CD4-positive, alpha-beta T cell treated with Interferon gamma for 1 hour (primary cell): Measurements from ENCODE around the gene CNTN5.
"Not testable (repeated sequence)": the region's sequence is repeated elsewhere in the genome, so short reads cannot be mapped to it uniquely, and the experiment has no call there.

Experiments
- DNase-seq: peaks from one replicate; pipeline ENCODE4 v3.0.0-alpha.2; 2020

CNTN5 gene

DNA sequence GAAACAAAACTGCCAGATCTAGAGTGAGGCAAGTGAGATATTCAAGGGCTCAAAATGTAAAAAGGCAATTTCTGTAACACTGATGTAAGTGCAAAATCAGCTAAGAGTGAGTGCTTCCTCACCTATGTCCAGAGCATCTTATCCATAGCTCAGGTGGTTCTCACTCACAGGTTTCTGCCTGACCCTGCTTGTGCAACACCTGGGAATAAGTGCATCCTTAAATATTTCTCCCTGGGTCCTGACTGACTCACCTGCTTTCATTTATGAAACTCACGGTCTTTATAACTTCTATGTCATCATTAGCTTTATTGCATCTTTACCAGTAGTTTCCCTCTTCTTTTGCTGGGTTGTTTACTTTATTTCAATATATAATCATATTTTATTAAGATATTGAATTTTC, 260.6 kb downstream of the CNTN5 start:
- no peak for DNase-seq

DNA sequence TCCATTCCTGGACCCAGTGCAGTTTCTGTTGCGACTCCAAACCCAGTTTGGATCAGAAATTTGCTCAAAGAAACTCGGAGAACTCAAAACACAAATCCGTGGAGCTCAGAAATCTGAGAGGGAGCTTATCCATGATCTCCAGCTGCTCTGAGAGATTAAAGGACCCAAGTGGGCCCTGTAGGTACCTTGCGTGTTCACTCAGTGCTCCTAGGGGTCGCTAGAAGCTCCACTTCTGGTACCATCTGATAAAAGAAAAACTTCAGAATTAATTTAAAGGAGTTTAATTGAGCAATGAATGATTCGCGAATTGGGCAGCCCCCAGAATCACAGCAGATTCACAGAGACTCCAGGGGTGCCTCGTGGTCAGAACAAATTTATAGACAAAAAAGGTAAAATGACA, 277.2 kb downstream of the CNTN5 start:
- DNase-seq, result not testable (repeated sequence)

DNA sequence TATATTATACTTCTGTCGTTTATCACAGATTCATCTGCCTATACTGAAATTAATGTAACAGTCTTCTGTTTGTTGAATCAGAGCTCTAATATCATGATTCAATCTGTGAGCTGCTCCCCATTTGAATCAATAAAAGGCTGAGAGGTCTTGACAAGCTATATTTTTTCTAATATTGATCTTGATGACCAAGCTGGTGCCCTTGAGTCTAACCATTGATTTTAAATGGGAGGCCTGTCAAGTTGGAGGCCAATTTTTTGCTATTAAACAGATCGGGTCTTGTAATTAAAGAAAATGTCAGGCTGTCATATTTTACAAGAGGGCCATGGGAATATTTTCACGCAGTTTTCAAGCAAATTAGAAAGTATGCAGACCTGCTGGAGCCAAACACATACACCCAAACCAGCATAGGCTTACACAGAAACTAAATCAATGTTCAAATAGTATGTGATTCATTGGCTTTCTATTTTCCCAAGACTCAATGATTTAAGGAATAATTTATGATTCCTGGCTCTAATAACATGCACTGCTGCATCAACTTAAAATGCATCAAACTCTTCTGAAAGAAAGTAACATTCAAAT, 286.9 kb downstream of the CNTN5 start:
- DNase-seq, result no peak

DNA sequence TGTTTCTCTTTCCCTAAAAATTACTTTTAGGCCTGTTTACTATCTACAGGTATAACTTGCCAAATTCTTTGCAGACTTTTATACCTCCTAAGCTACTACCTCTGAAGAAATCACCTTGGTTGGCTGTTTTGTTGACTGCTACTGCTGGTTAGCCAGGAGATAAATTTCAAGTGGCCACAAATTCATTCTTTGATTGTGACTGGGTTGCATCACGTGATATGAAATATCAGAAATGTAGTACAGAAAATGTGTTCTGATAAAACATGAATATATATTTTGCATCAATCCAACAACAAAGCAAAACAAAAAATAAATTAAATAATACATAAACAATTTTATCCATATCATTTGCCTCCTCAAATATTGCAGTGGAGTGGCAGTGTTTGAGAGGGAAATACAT, 291.1 kb downstream of the CNTN5 start:
- no peak for DNase-seq

DNA sequence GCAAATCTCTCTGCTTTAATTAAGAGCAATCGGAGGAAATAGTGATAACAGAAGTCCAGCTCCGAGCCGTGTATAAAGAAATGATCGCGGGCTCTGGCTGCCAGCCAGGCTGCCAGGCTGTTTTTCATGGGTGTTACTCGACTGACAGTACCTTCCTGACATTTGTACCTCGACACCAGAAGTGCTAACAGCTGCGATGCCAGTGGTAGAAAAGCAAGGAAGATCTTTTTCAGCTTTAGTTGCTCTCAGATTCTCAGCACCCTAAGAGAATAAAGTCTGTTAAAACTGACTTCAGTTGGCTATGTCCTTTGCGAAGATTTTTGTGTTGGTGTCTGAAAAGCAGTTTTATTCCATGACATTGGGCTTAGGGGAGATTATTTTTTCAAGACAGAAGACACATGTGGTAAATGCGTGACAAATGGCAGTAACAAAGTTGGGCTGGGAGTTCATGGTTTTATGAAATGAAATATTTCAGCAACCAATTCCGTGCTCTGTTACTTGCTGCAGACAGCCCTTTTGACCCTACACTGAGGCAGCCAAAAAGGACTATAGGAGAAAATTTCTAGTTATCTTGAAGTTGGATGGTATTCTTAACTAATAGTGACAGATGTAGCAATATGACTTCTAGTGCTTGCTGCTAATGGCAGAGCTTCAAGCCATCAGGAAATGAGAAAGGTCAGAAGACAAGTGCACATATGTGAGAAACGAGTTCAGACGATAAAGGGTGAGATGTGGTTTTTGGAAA, 296.2 kb downstream of the CNTN5 start:
- no peak for DNase-seq

DNA sequence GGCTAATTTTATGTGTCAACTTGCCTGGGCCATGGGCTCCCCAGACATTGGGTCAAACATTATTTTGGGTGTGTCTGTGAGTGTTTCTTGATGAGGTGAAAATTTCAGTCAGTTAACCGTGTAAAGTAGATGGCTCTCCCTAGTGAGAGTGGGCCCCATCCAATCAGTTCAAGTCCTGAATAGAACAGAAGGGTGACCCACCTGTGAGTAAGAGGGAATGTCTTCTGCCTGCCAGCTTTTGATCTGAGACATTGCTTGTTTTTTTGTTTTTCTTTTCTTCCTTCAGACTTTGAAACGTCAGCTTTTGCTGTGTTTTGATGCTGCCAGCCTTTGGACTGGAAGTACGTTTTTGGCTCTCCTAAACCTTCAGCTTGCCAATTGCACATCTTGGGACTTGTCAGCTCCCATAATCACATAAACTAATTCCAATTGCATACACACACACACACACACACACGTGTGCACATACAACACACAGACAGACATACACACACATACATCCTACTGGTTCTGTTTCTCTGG, 300.1 kb downstream of the CNTN5 start:
- no peak for DNase-seq

DNA sequence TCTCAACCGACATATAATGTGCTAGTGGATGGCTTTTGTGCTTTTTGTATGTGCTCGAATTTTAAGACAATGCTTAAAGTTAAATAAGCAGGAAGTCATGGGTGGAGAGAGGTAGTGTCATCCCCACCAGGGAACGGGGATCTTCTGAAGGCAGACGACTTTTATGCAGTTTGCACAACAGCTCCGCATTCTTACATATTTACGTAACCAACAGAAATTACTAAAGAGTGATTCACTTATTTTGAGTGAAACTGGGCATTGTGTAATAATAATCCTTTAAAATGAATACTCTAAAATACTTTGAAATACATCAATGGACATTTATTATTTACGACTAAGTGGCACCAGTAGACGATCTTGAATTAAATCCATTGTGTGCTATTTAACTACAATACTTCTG, 305.1 kb downstream of the CNTN5 start:
- no peak for DNase-seq

DNA sequence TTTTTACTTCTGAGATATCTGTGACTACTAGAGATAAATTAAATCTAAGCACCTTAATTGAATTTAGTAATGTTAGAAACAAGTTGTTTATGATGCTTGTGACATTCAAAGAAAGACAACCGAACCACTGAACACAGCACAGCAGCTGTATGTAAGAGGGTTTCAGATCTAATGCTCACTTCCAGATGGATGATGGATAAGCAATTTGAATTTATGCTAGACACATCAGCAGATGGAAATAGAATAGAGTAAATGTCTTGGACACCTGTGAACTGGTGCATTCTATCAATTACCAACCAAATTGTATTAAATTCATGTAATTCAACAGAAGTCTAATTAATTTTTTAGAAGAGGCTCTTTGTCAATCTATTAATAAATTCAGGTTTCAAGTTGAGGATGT, 306.3 kb downstream of the CNTN5 start:
- DNase-seq, result no peak

DNA sequence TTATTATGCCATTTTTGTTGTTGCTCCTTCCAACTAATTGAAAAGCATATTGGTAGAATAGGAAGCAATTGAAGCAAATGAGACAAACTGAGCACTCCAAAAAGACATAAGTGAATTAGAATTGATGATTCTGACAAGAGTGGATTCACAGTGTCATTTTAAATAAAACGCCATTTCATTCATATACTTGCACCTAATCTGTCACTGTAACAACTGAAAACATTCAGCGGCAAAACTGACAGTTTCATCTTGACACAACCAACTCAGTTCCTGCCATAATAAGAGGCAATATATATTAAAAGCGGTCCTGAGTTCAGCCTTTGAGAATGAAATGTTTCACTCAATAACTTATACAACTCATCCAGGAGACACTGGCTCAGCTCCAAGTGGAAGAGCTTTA, 306.8 kb downstream of the CNTN5 start:
- no peak for DNase-seq

DNA sequence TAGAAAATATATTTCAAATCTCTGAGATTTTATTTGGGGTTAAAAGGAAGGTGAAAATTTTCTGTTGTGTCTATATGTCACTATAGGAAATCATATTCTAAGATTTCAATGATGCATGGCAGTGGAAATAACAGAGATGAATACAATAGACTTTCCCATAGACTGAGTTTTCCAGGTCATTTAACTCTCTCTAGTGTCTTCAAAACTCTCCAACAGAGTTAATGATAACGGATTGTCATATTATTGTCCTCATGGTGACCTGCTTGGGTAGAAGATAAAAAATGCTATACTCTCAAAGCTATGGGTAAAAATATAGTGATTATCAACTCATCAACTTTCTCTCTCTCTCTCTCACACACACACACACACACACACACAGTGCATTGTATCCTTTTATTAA, 312.9 kb downstream of the CNTN5 start:
- no peak for DNase-seq

DNA sequence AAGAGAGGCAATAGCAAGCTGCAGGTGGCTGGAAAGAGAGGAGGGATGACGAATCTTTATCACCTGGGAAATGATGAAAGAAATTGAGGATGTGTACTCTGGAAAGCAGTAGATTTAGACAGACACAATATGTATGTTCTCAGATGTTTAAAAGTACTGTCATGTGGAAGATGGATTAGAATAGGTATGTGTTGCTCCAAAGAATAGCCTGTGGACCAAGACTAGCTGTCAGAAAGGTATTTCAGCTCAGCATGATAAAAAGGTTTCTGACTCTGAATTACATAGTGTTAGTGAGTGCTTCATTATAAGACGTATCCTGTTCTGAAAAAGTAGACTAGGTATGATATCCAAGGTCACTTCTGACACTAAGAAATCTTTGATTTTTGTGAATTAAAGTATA, 322.4 kb downstream of the CNTN5 start:
- no peak for DNase-seq

DNA sequence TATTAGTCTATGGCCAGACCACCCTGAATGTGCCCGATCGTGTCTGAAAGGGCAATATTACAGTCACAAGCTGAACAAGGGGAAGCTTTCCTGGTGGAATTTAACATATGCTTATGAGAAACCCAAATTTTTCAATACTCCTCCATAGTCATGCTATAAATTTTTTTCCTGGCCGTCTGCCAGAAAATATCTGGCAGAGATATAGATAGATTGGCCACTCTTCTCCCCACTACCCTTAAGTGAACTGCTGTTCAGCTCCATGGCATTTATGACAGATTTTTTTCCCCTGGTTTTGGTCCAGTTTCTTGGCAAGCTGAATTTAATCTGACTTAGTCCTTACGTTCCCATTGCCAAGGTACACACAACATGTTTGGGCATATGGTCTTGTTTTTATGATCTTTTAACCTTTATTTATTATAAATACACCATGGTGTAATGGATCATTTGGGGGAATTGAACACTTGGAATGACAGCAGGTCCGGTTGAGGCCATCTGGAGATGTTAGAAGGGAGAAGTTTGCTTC, 328.5 kb downstream of the CNTN5 start:
- DNase-seq, result no peak

DNA sequence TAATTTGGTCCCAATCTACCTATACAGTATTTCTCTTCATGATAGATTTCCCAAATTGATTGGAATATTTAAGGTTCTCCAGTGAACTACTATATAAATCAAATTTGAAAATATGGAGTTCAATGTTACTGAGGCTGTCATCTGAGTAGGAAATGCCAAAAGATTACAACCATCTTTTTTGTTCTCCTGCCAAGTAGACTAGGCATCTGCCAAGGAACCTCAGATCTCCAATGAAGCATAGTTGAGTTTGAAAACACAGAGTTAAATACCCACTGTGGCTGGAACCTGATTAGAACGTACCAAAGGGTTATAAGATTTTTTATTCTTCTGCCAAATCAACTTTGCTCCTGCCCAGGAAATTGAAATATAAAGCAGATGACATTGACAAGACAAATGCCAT, 330.9 kb downstream of the CNTN5 start:
- no peak for DNase-seq

DNA sequence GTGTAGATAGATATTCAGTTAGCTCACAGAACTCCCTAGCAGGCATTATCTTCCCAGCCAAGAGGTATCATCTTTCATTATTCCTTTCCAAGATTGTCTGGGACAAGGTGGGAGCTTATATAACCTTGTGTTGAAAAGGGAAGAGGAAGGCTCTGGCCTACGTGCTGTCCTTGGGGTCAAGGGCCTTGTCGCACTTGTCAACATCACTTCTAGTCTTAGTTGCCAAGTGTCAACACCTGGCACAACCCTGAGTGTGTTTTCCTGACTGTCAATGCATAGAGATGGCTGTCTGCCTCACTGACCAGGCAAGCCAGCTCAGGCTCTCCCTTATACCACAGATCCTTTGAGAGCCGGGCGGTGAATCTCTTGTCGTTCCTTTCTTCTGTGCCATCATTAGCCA, 331.9 kb downstream of the CNTN5 start:
- DNase-seq, result no peak

DNA sequence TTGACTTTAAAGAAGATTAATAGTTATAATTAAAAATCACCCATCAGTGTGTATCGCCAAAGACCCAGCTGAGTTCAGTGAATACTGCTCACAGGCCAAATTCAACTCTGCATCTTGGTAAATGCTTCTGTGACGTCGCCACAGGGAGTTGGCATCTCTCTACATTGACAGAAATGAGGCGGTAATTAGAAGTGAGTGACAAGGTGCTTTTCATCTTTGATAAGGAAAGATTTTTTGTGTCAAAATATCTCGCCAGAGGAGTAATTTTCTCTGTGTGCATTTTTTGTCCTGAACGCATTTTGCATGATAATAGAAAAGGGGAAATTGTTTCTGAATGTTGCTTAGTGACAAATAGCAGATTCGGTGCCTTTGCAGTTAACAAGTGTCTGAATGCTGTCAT, 345.8 kb downstream of the CNTN5 start:
- DNase-seq, result no peak

DNA sequence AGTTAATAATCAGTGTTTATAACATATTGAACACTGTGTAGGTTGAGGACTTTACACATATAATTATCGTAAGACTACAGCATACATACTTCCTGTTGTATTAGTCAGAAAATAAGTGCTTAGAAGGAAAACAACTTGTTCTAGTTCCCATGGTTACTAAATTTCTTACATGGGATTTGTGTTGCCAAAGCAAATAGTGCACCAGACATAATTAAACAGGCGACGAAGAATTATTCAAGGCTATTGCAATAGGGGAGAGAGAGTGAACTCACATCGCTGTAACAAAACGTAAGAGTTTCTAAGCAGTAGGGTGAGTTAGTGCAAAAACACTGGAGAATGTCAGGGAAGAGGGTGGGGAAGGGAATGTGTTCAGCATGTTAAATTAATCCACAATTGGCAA, 347.8 kb downstream of the CNTN5 start:
- no peak for DNase-seq

DNA sequence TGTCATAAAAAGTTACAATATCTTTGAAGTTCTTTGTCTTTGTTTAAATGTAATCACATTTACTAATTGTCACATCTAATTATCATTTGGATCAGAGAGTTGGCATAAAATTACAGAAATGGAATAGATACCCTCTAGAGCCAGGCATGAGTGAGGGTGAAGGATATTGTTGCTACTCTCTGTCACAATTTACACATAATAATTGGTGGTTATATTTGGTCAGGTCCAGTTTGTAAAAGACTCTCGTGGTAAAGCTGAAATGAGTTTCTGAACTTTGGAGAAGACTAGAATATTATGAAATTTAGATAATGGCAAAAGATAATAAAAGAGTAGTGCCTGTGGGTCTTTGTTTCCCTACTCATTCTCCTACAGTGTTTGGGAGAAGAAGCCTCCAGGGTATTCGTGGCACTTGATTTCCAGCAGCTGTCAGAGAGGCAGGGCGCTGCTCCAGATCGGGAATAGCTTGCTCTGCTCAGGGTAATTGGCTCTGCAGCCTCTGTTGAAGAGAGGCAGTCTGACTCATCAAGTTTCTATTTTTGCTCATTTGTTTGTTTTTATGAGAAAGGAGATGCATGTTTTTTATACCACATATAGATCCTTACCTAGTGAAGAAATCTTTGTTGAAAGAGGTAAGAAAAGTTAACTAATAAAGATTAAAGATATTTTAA, 349.9 kb downstream of the CNTN5 start:
- no peak for DNase-seq

DNA sequence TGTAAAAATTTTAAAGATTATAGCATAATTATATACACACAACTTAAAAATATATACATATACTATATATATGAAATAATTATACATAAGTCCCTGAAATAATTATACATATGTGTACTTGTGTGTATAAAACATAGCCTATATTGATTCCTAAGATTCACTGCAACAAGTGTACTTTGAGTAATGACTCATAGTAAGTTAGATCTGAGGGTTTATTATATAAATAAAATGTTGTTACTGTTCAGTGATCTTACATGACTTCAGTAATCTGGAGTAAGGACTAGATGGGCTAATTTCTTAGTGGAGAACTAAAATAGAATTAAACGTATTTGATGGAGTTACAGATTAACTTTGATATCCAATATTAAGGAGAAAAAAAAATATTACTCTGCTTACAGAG, 350.5 kb downstream of the CNTN5 start:
- no peak for DNase-seq

DNA sequence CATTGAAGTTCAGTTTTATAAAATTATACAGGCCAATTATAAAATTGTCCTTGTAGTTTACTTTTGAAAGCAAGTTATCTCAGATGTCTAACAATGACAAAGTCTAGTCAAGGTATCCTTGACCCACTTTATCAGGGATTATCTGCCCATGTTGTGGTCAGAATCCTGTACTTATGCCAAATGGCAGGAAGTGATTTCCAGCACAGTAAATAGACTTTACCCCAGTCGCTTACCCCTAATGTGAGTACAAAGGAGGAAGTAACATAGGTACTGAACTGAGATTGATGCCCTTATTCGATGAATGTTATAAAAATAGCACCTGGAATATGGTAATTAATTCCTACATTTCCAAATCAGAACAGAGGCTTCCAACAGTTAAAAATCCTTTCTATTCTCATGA, 355.7 kb downstream of the CNTN5 start:
- DNase-seq, result no peak

DNA sequence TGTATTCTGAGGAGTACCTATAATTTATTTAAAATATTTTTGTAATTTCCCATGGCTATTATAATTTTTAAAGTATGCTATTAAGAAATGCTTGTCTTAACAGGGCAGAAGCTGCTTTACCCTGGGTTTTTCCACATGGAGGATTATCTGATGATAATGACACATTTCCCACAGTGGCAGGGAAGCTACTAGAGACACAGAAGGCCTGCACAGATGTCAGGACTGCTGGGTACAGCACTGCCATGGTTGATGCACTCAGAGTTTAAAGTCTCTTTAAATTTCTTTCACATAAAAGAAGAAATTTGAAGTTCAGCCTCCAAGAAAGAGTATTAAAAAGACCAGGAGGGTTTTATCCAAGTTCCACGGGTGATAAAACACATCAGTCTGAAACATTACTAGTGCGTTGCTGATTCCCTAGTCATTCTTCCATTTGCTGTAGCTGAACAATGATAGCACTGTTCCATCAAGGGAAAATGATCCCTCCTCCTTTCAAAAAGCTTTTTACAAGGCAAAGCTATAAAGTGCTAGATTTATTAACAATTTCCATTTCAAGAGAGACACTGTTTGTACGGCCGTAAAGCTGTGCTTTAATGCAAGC, 363.0 kb downstream of the CNTN5 start:
- DNase-seq, result no peak

DNA sequence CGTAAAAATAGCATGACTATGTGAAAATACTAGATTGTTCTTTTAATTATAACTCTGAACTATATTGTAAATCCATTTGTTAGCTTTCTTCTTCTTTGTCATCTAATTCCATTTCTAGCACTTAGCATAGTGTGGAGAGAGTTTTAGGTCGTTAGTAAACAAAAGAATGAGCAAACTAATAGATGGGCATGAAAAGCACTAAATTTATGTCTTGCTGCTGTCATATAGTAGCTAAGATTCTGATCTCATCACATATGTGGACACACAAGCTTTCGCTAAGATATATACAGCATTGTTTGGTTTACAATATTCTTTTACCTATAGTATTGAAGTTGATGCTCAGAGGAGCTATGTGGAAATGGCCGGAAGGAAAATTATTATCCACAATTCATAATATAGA, 370.5 kb downstream of the CNTN5 start:
- DNase-seq, result no peak

DNA sequence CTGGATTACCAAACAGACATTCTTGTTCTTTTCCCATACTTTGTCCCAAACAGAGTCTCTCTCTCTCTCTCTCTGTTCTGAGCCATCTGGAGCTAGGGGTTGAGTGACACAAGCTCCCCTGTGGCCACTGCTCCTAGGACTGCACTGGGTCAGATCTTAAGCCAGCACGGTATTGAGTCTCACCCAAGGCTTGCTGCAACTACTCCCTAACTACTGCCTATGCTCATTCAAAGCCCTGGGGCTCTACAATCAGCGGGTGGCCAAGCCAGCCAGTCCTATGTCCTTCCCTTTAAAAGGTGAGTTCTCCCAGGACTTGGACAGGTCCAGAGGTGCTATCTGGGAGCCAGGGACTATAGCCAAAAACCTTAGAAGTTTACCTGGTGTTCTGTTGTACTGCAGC, 385.6 kb downstream of the CNTN5 start:
- DNase-seq, result no peak

DNA sequence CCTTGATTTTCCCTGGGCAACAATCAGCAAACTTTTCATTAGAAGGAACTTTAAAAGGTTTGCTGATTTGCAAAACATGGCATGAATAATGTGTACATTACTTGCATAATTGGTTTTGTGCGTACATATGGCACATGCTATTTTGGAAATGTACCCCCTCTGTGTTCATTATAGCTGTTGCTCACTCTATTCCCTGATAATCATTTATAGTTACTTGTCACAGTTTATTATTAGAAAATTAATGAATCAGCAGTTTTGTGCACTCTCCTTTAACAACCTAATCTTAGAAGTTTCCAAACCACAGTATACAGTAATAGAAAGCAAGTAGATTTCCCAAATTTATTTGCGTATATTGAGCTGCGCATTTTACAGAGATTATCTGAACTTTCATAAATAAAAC, 389.9 kb downstream of the CNTN5 start:
- DNase-seq, result no peak
